ENCODE data around the gene CDH2. TPM values are rescaled to one million over a fixed set of nuclear protein-coding genes. Genes with fewer than 3 reads are reported as not detected.
"Not testable (repeated sequence)": the region's sequence is repeated elsewhere in the genome, so short reads cannot be mapped to it uniquely, and the experiment has no call there.

The CDH2 gene
- total RNA-seq, 1 donor from 2014 or later, result 19.3 TPM

- no peak for DNase-seq (ENCODE audit: low read depth)
Measured at GRCh38 chr18:27922780-27923179, 254.2 kb downstream of the CDH2 start.

GRCh38 chr18:27921904-27922751 is 254.8 kb downstream of the CDH2 start:
- peak; percentile 59 for DNase-seq (ENCODE audit: low read depth)

DNA sequence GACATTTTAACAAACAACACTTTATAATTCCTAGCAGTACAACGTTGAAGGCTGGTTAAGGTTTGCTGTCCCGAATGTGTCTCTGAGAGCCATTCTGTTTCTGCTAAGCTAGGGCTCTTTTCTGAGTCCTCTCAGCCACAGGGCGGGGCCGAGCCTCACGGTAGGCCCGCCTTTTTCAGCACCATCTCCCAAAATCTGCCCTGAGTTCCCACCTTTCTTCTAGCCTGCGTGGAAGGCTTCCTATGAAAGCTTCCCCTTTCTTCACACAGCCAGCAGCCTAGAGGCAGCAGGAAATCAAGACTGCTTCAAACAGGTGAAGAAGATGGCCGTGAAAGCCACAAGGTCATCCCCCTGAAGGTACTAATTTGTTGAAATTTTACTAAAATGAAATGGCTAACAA is 255.5 kb downstream of the CDH2 start:
- no peak for DNase-seq (ENCODE audit: low read depth)

- no peak for DNase-seq (ENCODE audit: low read depth)
Measured at GRCh38 chr18:27920836-27921235, 256.1 kb downstream of the CDH2 start.

GRCh38 chr18:27906189-27906588 is 270.7 kb downstream of the CDH2 start:
- not testable (repeated sequence) for DNase-seq (ENCODE audit: low read depth)

- DNase-seq (ENCODE audit: low read depth), result no peak
Measured at GRCh38 chr18:27903906-27904305, 273.0 kb downstream of the CDH2 start.

- no peak for DNase-seq (ENCODE audit: low read depth)
Measured at GRCh38 chr18:27901424-27902226, 275.3 kb downstream of the CDH2 start.

Data from myocyte (in vitro differentiated cells).